Astrocyte (in vitro differentiated cells and primary cell): ENCODE data around the gene RCAN3. TPM values are rescaled to one million over a fixed set of nuclear protein-coding genes. Genes with fewer than 3 reads are reported as not detected.
A peak's percentile ranks its signal among the peaks of the same experiment; 100 is the strongest.

Experiments used
- DNase-seq: peaks from one replicate; pipeline ENCODE4 v3.0.0-alpha.2; 2010; ENCODE audit warnings: low read depth
- FAIRE-seq: peaks from 2 replicates; lab custom pipeline; 2011; peaks lifted over from hg19 to GRCh38; lab: Jason Lieb, UNC
- H2AFZ ChIP-seq: 2 replicates; pipeline ENCODE4 v1.6.0; 2012; ENCODE audit warnings: low read depth, low read length, inconsistent platforms
- H3K27ac ChIP-seq: 2 replicates; pipeline ENCODE4 v1.5.1; 2011; ENCODE audit warnings: low read depth, low read length, inconsistent platforms
- H3K27me3 ChIP-seq: 2 replicates; pipeline ENCODE4 v1.6.0; 2011; ENCODE audit warnings: low read length, inconsistent platforms; ENCODE audit not compliant: insufficient read depth
- H3K36me3 ChIP-seq: 2 replicates; pipeline ENCODE4 v1.5.1; 2011; ENCODE audit warnings: low read length, inconsistent platforms; ENCODE audit not compliant: insufficient read depth
- H3K4me1 ChIP-seq: 2 replicates; pipeline ENCODE4 v1.5.1; 2011; ENCODE audit warnings: low read length, inconsistent platforms; ENCODE audit not compliant: insufficient read depth
- H3K4me2 ChIP-seq: 2 replicates; pipeline ENCODE4 v1.6.0; 2012; ENCODE audit warnings: low read length, inconsistent platforms
- H3K4me3 ChIP-seq: 2 replicates; pipeline ENCODE4 v1.5.1; 2011; ENCODE audit warnings: low read depth, mild to moderate bottlenecking, low read length, inconsistent platforms; ENCODE audit not compliant: insufficient read depth
- H3K79me2 ChIP-seq: 2 replicates; pipeline ENCODE4 v1.6.0; 2012; ENCODE audit warnings: mild to moderate bottlenecking, low read length, inconsistent platforms; ENCODE audit not compliant: insufficient read depth
- H3K9ac ChIP-seq: 2 replicates; pipeline ENCODE4 v1.6.0; 2012; ENCODE audit warnings: mild to moderate bottlenecking, low read length, inconsistent platforms
- H3K9me3 ChIP-seq: 2 replicates; pipeline ENCODE4 v1.5.1; 2012; ENCODE audit warnings: low read depth, mild to moderate bottlenecking, low read length, inconsistent platforms; ENCODE audit not compliant: insufficient read depth
- H4K20me1 ChIP-seq: 2 replicates; pipeline ENCODE4 v1.6.0; 2012; ENCODE audit warnings: low read length, inconsistent platforms; ENCODE audit not compliant: insufficient read depth
- H3K27ac Mint-ChIP-seq: one replicate; pipeline ENCODE4 v1.8.0; 2021; ENCODE audit warnings: mild to moderate bottlenecking, mixed read lengths; ENCODE audit not compliant: unreplicated experiment
- H3K27me3 Mint-ChIP-seq: one replicate; pipeline ENCODE4 v1.8.0; 2021; ENCODE audit warnings: low read depth, mixed read lengths; ENCODE audit not compliant: unreplicated experiment
- H3K36me3 Mint-ChIP-seq: one replicate; pipeline ENCODE4 v1.8.0; 2021; ENCODE audit warnings: low read depth, mixed read lengths; ENCODE audit not compliant: unreplicated experiment
- H3K4me1 Mint-ChIP-seq: one replicate; pipeline ENCODE4 v1.8.0; 2021; ENCODE audit warnings: low read depth, mixed read lengths; ENCODE audit not compliant: unreplicated experiment
- H3K4me3 Mint-ChIP-seq: one replicate; pipeline ENCODE4 v1.8.0; 2021; ENCODE audit warnings: mild to moderate bottlenecking, moderate library complexity, mixed read lengths; ENCODE audit not compliant: unreplicated experiment
- H3K9me3 Mint-ChIP-seq: one replicate; pipeline ENCODE4 v1.8.0; 2021; ENCODE audit warnings: mild to moderate bottlenecking, mixed read lengths; ENCODE audit not compliant: unreplicated experiment
- CTCF ChIP-seq: IDR thresholded peaks from 2 replicates; pipeline ENCODE4 v1.5.1; 2011; ENCODE audit warnings: low read depth, mild to moderate bottlenecking, inconsistent platforms, low read length, moderate library complexity; ENCODE audit not compliant: insufficient read depth
- EZH2 ChIP-seq: IDR thresholded peaks from 2 replicates; pipeline ENCODE4 v1.6.1; 2012; ENCODE audit warnings: mild to moderate bottlenecking, low read length, inconsistent platforms; ENCODE audit not compliant: insufficient read depth
- total RNA-seq: library from RNA; stranded (reverse); gene quantifications from 2 replicates; pipeline ENCODE4 v1.2.1, GENCODE V29; 2021

The RCAN3 gene
- total RNA-seq, 1 donor from 2014 or later: 17.7 TPM

GRCh38 chr1:24557711-24558131 is 55.1 kb downstream of the RCAN3 start:
- Histone ChIP-seq H3K27ac (no peak overlapping the region), H3K4me2 (no peak overlapping the region), H3K9ac (no peak overlapping the region), H3K9me3 (peaks cover 4% of the 10 kb centered on the region), H2AFZ (no peak overlapping the region), H3K4me1 (peaks cover 7% of the 10 kb centered on the region), H3K36me3 (no peaks in the 10 kb centered on the region), H3K79me2 (no peaks in the 10 kb centered on the region), H4K20me1 (no peaks in the 10 kb centered on the region), H3K4me3 (no peak overlapping the region), H3K27me3 (peaks cover 36% of the 10 kb centered on the region)
- Mint-ChIP-seq H3K27me3 (peaks cover 39% of the 10 kb centered on the region), H3K36me3 (no peaks in the 10 kb centered on the region), H3K9me3 (no peaks in the 10 kb centered on the region), H3K4me3 (no peak overlapping the region), H3K27ac (no peak overlapping the region), H3K4me1 (peaks cover 19% of the 10 kb centered on the region)
- DNase-seq: no peak
- TF ChIP-seq CTCF (no peak), EZH2 (no peak)
- no peak for FAIRE-seq

DNA sequence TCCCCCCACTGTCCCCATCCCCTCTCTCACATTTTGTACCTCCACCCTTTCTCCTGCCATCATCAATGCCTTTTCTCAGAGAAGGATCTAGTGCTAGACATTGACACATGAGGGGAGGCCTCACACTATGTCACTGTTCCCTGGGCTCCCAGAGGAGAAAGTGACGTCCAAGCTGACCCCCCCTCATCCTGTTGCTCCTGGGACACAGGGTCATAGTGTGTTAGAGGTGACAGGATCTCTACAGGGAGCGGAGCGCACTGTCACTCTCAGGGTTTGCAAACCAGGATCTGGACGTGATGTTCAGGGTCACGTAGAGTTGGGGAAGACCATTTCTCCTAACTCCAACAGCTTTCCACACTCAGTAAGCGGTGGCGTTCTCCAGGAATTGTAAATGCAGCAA is 55.8 kb downstream of the RCAN3 start:
- Histone ChIP-seq H3K4me3 (no peak overlapping the region), H3K36me3 (no peaks in the 10 kb centered on the region), H3K79me2 (no peaks in the 10 kb centered on the region), H3K9me3 (peaks cover 4% of the 10 kb centered on the region), H3K27ac (no peak overlapping the region), H3K27me3 (peaks cover 36% of the 10 kb centered on the region), H2AFZ (no peak overlapping the region), H4K20me1 (no peaks in the 10 kb centered on the region), H3K4me1 (peaks cover 7% of the 10 kb centered on the region), H3K4me2 (no peak overlapping the region), H3K9ac (no peak overlapping the region)
- no peak for DNase-seq
- Mint-ChIP-seq H3K27me3 (peaks cover 39% of the 10 kb centered on the region), H3K36me3 (no peaks in the 10 kb centered on the region), H3K27ac (no peak overlapping the region), H3K9me3 (no peaks in the 10 kb centered on the region), H3K4me3 (no peak overlapping the region), H3K4me1 (peaks cover 21% of the 10 kb centered on the region)
- no peak for FAIRE-seq
- TF ChIP-seq EZH2: no peak
- no peak for TF ChIP-seq CTCF

DNA sequence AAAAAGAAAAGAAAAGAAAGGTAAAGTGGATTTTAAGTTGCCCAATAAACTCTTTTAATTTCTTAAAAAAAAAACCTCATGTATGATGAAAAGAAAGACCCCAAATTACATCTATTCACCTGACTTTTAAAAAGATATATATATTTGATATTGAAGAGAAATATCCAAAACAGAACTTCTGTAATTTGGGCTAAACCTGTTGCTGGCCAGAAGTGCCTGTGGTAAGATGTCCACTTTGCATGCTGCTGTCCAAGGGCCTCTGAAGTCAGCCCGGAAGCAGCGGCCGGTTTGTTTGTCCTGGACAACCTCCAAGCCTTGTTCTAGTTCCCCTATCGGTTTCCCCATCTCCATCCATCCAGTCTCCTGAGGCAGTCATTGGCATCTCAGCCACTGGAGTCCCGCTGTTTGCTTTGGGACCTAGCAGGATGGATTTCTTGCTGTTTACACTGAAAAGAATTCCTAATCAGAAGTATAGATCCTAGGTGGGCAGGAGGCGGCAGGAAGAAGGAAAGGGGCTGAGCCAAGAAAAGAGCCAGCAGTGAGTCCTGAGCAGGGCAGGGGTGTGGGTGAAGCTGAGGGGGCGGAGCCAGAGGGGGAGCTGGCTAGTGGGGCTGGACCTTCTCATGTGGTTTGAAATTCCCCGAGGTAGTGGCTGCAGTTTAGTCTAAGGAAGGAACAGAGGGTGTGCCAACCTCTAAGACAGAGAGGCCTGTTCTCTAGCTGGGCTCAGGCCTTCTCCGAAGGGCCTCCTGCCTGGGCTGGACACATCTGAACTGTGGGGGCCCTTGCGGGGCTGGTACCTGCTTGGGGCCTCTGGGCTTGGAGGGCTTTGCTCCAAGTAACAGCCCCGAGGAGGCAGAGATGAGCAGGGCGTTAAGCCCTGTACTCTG is 56.5 kb downstream of the RCAN3 start:
- Mint-ChIP-seq H3K27ac (no peak overlapping the region), H3K9me3 (no peaks in the 10 kb centered on the region), H3K4me1 (peaks cover 21% of the 10 kb centered on the region), H3K27me3 (peaks cover 33% of the 10 kb centered on the region), H3K36me3 (no peaks in the 10 kb centered on the region), H3K4me3 (no peak overlapping the region)
- peaks cover 7% of the 10 kb centered on the region for H3K4me1 ChIP-seq
- no peaks in the 10 kb centered on the region for H3K36me3 ChIP-seq
- TF ChIP-seq EZH2 (no peak), CTCF (no peak)
- H3K27ac ChIP-seq: no peak overlapping the region
- no peaks in the 10 kb centered on the region for H3K79me2 ChIP-seq
- DNase-seq (peak; percentile 67), FAIRE-seq (no peak)
- H3K4me3 ChIP-seq: no peak overlapping the region
- peaks cover 32% of the 10 kb centered on the region for H3K27me3 ChIP-seq
- no peak overlapping the region for H3K9ac ChIP-seq
- no peak overlapping the region for H2AFZ ChIP-seq
- no peaks in the 10 kb centered on the region for H4K20me1 ChIP-seq
- peaks cover 4% of the 10 kb centered on the region for H3K9me3 ChIP-seq
- H3K4me2 ChIP-seq: peak overlapping the region; percentile 40
